ENCODE data around the gene PPIF.

- TF ChIP-seq CTCF (IDR thresholded peaks at IDR 0.05) (no peak), POLR2A (IDR thresholded peaks at IDR 0.05) (no peak), EP300 (IDR thresholded peaks at IDR 0.05; ENCODE audit: low read depth) (no peak)
These were observed 8.2 kb downstream of the PPIF start for GRCh38 chr10:79355420-79356017.

Measured in transverse colon (tissue), 3 donors.